KOPT-K1 (cell line): ENCODE data around the gene KIRREL3.

Source experiments
- H3K27ac ChIP-seq: fragments of 200-600 bp; sonication (generic); 2 replicates; pipeline ENCODE4 v1.5.1; 2016; ENCODE audit warnings: antibody characterized with exemption, mild to moderate bottlenecking, low read depth, low read length; ENCODE audit not compliant: poor library complexity, severe bottlenecking
- H3K36me3 ChIP-seq: fragments of 200-600 bp; sonication (generic); 2 replicates; pipeline ENCODE4 v1.5.1; 2017; ENCODE audit warnings: antibody characterized with exemption, mild to moderate bottlenecking, low read length, moderate library complexity; ENCODE audit not compliant: insufficient read depth
- H3K9me3 ChIP-seq: fragments of 200-600 bp; sonication (generic); 2 replicates; pipeline ENCODE4 v1.5.1; 2017; ENCODE audit warnings: antibody characterized with exemption, low read length, mild to moderate bottlenecking; ENCODE audit not compliant: insufficient read depth, poor library complexity, severe bottlenecking

Gene KIRREL3

DNA sequence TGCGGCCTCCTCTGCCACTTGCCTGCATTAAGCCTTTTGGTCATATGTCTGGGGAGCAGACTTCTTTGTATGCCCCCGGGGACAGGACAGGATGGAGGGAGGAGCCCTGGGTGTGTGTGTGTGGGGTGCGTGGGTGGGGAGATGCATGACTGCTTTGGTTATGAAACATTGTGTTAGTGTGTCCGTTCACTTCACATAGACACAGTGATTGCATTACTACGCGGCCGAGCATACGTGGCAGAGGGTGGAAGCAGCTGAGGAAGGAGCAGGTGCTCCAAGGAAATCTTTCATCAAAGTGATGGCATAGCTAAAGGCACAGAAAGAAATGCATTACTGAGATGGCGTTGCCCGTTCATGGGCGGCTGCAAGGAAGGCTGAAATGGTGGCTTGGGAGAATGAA is 384.7 kb downstream of the KIRREL3 start:
- Histone ChIP-seq H3K36me3 (no peaks in the 10 kb centered on the region), H3K9me3 (no peaks in the 10 kb centered on the region), H3K27ac (no peak overlapping the region)

- no peaks in the 10 kb centered on the region for H3K36me3 ChIP-seq
Measured at GRCh38 chr11:126613272-126613671, 387.3 kb downstream of the KIRREL3 start.

DNA sequence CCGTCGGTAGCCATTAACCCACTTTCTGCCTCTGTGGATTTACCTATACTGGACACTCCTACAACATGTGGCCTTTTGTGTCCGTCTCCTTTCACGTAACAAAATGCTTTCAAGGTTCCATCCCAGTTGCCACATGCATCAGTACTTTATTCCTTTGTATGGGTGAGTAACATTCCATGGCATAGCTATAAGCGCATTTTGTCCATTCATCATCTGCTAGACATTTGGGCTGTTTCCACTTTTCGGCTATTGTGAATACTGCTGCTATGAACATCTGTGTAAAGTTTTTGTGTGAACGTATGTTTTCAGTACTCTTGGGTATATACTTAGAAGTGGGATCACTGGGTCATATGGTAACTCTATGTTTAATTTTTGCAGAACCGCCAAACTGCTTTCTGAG is 387.9 kb downstream of the KIRREL3 start:
- Histone ChIP-seq H3K27ac (no peak overlapping the region), H3K36me3 (no peaks in the 10 kb centered on the region), H3K9me3 (no peaks in the 10 kb centered on the region)

More at GRCh38 chr11:126613272-126613671, 387.3 kb downstream of the KIRREL3 start:
- Histone ChIP-seq H3K27ac (no peak overlapping the region), H3K9me3 (no peaks in the 10 kb centered on the region)

DNA sequence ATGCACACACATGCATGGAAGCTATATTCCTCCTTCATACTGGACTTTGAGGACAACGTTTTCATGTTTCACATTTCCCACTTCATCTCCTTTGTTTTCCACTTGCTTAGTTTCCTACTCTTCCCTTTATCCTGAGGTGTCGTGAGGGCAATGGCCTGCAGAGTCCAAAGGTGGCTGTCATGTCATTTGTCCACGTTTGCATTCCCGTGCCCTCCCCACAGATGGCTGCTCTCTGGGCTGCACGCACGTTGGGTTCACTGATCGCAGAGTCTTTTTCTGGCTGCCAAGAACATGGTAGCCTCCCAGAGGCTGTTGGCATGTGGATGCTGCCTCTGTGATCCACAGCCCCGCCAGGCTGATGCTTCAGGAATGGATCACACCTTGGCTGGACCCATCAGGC is 389.1 kb downstream of the KIRREL3 start:
- Histone ChIP-seq H3K27ac (no peak overlapping the region), H3K36me3 (no peaks in the 10 kb centered on the region), H3K9me3 (no peaks in the 10 kb centered on the region)

- H3K27ac ChIP-seq = no peak overlapping the region
- no peaks in the 10 kb centered on the region for H3K9me3 ChIP-seq
- H3K36me3 ChIP-seq = no peaks in the 10 kb centered on the region
Measured at GRCh38 chr11:126608658-126609057, 391.9 kb downstream of the KIRREL3 start.

DNA sequence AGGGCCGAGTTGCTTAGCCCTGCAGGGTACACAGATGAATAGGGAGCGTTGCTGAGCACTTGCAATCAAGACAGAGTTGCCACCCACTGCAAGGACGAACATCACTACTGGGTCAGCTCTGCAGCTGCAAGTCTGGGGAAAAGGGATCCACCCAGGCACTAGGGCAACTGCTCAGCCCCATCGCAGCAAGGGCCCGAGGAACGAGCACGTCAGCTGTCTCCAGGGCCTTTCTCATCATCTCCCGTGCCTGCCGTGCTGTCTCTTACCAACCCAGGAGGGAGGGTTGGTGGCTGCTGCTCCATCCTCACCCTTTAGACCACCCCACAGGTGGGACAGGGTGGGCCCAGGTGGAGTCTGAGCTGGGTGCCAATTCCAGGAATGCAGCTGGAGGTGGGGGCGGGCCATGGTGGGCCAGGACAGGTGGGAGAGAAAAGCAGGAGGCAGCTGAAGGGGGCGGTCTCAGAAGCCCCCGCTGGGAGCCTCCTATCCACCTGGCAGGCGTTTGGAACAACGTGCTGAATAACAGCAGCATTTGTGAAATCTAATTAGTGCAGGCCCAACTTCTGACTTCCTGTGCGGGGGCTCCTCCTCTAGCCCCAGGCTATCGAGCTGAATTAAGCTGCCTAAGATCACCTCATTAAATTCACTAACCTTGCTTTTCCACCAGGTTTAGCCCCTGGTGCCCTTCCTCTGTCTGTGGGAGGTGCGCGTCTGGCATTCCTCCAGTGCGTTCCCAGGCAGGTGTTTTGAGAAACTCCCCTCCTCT is 392.6 kb downstream of the KIRREL3 start:
- no peaks in the 10 kb centered on the region for H3K9me3 ChIP-seq
- no peak overlapping the region for H3K27ac ChIP-seq
- no peaks in the 10 kb centered on the region for H3K36me3 ChIP-seq

DNA sequence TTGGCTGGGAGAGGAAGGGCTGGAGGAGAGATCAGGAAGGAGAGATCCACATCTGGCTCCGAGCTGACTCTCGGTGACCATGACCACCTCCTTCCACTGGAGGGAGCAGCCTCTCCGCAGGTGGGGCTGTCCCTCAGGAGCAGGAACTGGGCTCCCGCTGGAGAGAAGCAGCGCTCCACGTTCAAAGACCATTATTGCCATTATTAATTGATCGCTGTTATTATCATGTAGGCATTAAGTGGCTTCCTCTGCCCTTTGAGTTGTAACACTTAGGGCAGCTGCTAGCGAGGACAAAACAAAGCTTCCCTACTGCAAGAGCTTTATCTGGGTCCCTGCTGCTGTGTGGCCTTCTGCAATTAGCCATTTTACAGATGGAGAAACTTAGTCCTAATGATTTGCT is 393.2 kb downstream of the KIRREL3 start:
- no peaks in the 10 kb centered on the region for H3K9me3 ChIP-seq
- no peak overlapping the region for H3K27ac ChIP-seq
- H3K36me3 ChIP-seq = no peaks in the 10 kb centered on the region

- H3K9me3 ChIP-seq = no peaks in the 10 kb centered on the region
- H3K27ac ChIP-seq = no peak overlapping the region
- no peaks in the 10 kb centered on the region for H3K36me3 ChIP-seq
Measured at GRCh38 chr11:126606484-126606883, 394.1 kb downstream of the KIRREL3 start.

GRCh38 chr11:126604461-126604860 is 396.1 kb downstream of the KIRREL3 start:
- Histone ChIP-seq H3K9me3 (no peaks in the 10 kb centered on the region), H3K27ac (no peak overlapping the region), H3K36me3 (no peaks in the 10 kb centered on the region)

DNA sequence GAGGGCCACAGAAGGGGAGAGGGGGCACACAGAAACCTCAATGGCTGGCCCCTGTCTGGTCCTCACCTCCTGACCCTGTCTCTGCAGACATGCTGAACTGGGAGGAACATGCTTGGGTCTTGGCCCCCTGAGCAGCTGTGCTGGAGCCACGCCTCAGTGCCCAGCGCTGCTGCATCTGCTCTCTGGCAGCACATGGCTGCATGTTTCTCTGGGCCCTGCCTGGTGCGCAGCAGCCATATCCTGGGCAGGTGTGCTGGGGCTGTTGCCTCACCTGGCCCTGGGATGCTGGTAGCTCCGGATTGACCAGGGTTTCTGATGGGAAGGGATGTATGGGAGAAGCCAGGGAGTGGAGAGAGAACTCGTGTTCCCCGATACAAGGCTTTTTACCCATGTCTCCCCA is 397.1 kb downstream of the KIRREL3 start:
- Histone ChIP-seq H3K9me3 (peaks cover 5% of the 10 kb centered on the region), H3K36me3 (no peaks in the 10 kb centered on the region), H3K27ac (no peak overlapping the region)

GRCh38 chr11:126602993-126603392 is 397.6 kb downstream of the KIRREL3 start:
- H3K27ac ChIP-seq = no peak overlapping the region

GRCh38 chr11:126602349-126602940 is 398.1 kb downstream of the KIRREL3 start:
- peaks cover 6% of the 10 kb centered on the region for H3K9me3 ChIP-seq
- H3K36me3 ChIP-seq = no peaks in the 10 kb centered on the region
- H3K27ac ChIP-seq = no peak overlapping the region

More at GRCh38 chr11:126602993-126603392, 397.6 kb downstream of the KIRREL3 start:
- H3K9me3 ChIP-seq = peaks cover 6% of the 10 kb centered on the region
- H3K36me3 ChIP-seq = no peaks in the 10 kb centered on the region

DNA sequence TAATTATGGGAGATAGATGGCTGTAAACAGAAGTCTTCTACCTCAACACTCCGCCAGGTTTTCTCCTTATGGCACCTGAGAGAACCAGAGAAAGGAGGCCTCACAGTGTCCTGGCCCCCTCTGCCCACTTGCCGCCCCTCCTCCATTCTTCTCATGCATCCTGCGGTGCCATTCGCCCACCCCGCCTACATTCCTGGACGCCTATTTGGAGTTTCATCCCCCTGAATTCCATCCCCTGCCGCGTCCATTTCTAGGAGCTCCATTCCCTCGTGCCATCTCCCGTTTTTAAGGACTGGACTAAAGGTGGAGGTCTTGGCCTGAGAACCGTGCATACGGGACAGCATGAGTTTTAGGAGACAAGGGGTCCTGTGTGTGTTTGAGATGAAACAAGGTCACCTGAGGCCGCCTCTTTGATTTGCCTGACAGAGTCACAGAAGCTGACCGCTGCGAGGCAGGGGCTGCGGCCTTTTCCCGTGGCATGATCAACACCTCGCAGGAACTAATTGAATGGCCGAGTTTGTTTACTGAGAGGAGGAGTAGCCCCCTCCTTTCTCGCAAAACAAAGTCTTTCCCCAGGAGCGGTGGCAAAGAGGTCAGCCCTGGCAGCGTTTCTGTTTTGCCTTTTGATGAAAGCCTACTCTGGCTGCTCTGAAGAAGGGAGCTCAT is 398.9 kb downstream of the KIRREL3 start:
- Histone ChIP-seq H3K27ac (no peak overlapping the region), H3K9me3 (peaks cover 6% of the 10 kb centered on the region), H3K36me3 (no peaks in the 10 kb centered on the region)

GRCh38 chr11:126601136-126601535 is 399.4 kb downstream of the KIRREL3 start:
- Histone ChIP-seq H3K27ac (no peak overlapping the region), H3K36me3 (no peaks in the 10 kb centered on the region), H3K9me3 (peaks cover 6% of the 10 kb centered on the region)

- Histone ChIP-seq H3K36me3 (no peaks in the 10 kb centered on the region), H3K9me3 (peaks cover 6% of the 10 kb centered on the region)
Measured at GRCh38 chr11:126599217-126599897, 401.2 kb downstream of the KIRREL3 start.

More at GRCh38 chr11:126599217-126599897, 401.2 kb downstream of the KIRREL3 start:
- H3K27ac ChIP-seq = no peak overlapping the region
